Colon (tissue), 2 donors: ENCODE results near the gene NKX2-1.
"Not testable (repeated sequence)": the region's sequence is repeated elsewhere in the genome, so short reads cannot be mapped to it uniquely, and the experiment has no call there.

ENCODE experiments used
- FAIRE-seq: peaks from 2 replicates; lab custom pipeline; 2012; peaks lifted over from hg19 to GRCh38; lab: Jason Lieb, UNC
- donor health status: control.
- donor health status: control.

Gene NKX2-1

DNA sequence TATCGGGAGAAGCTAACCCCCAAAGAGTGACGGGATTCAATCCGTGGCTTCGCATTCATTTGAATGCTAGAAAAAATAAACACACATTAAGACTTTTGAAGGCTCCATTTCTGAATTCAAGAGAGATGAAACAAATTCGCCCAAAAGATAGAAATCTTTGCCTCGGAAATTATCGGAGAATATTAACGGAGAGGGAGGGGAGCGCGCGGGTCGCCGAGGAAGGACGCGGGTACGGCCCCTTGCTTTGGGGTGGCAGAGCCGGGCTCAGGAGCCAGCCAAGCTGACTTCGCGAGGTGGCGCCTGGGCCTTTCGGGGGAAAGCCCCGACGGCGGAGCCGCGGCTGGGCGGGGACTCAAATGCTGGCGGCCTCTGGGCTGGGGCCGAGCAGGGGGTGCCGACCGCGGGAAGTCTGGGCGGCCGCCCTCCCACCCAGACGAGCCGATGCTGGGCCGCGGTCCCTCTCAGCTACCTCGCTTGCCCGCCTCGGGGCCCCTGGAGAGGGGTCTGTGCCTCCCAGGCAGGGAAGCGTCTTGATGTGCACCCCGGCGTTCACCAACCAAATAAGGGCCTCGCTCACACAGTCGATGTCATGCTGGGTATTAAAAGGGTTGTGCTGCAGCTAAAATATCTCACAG lies 14.7 kb downstream of the NKX2-1 start:
- FAIRE-seq, result no peak

DNA sequence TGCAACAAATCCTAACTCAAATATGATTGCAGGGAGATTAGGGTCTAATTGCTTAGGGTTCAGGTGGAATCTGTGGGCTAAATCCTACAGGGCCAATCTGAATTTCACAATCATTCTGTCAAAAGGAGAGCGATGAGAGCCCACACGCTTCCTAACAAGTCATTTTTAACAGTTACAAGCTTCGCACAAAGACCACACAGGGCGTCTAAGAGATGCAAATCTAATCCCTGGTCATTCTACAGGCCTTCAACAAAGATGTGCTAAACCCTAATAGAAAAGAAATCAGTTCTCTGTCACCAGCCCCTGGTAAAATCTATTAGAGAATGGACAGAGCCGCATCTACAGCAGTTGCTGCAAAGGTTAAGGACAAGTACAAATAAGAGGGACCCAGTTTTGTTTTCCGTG lies 15.3 kb downstream of the NKX2-1 start:
- FAIRE-seq, result no peak

DNA sequence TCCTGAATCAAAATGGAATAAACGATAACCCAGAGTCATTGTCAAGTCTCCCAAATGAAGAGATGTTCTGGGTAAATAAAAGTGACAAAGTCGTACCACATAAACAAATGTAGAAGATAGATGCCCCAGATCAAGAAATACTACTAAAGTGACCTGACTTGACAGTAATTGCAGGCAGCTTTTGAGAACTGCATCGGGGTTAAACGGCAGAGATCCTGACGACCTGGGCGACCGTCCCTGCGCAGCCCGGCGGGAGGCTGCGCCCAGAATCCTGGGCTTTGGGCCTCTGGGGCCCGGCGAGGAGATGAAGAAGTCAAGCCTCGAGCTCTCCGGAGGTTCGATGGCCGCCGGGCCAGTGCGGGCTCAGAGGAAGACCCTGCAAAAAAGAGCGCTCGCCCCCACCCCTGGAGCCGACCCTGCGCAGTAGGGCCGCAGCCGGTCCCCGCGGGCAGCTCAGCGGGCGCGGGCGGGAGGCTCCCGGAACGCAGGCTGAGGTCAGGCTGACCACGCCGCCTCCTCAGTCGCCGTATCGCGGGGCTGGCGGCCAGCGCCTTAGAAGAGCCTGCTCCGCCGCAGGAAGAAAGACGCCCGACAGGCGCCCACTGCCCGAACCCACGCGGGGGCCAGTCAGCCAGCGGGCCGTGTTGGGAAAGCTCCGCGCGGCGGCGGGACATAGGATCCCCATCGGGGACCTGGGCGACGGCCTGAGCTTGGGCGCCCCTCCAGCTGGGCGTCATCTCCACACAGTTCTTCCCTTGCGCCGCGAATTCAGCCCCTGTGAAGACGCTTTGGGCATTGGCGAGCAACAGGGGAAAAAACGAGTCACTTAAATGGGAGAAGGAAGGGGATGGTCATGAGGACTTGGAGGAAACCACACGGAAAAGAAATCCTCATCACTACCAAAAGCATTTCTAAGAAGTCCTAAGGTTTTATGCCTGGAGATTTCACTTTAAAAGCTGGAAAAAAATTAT lies 16.0 kb downstream of the NKX2-1 start:
- FAIRE-seq, result no peak

DNA sequence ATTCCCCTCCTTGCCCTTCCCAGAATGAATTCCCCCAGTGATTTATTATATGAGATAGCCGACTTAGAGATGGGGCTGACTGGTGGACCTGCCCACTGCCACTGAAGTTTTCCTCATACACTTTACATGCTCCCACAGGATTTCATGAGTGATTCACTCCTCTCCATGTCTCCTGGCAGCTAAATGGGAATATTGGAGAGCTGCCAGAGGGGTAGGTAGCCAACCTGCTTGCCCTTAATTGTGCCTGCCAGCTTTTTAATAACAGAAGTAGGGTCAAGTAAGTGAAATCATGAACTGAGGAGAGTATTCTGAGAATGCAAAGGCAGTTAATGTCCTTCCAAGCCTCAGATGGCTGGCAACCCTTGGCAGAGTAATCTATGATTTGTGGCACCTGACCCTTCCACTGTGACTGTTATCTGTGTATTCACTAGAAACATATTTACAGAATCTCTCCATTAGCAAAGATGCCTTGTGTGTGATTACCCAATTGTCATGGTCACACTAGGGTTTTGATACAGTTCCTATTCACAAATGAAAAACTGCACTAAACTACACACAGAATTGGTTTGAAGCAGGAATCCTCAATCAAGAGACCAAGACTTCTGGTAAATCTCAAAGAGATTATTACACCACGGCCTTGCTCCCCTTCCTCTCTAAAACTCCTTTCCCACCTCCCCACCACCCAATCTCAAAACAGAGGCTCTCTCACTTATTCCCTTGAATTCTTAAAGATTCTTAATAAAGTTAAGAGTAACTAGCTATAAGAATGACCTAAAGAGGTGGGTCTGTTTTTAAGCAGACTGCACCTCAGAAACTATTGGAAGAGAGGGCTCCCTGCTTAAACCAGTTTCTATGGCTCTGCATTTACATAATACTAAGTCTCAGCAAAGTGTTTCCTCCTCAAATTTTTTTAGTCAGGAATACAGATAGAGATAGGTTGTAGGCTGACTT lies 17.2 kb downstream of the NKX2-1 start:
- FAIRE-seq, result no peak

DNA sequence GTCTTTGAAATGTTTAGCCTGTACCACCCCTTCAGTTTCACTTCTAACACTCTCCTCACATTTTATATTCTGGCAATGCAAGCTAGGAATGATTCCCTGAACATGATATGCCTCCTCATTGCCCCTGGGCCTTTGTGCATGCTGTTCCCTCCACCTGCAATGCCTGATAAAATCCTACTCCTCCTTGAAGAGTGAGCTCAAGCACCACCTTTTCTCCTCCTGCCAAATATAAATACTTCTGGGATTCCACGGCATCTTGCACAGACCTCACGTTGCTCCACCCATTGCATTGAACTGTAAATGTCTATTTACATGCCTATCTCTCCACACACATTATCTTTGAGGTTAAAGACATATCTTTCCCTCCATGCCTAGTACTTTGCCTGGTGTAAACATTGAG lies 21.1 kb downstream of the NKX2-1 start:
- FAIRE-seq, result no peak

DNA sequence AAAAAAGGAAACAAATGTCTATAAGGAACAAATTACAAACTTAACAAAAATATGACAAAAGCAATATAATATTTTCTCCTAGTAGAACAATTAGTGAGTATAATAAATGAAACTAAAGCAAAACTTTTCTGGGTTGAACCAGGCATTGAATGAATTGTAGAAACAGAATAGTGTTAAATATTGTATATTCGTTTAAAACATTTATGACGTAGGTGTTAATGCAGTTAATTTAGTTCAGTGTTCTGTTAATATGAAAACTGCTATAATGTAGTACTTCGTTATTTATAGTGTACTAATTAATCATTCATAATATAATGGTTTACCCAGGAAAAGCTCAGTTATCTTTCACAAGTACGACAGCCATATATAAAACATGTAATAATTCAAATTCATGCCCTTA lies 23.7 kb downstream of the NKX2-1 start:
- no peak for FAIRE-seq

DNA sequence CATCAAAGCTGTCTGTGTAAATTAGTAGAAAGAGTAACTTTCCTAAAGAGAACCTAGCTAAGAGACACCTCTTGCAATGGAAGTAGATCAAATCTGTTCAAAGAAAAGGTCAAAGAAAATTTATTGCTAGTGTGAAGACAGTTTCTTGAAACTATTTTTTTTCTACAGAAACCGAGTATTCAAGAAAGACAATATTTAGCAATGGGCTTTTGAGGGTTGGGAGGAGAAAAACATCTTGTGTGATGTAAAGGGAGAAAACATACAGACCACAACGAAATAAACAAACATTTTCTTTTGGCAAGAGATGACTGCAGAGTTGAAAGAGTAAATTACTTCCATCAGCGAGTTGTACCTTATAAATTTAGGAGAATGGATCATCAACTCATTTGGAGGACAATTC lies 24.4 kb downstream of the NKX2-1 start:
- no peak for FAIRE-seq

DNA sequence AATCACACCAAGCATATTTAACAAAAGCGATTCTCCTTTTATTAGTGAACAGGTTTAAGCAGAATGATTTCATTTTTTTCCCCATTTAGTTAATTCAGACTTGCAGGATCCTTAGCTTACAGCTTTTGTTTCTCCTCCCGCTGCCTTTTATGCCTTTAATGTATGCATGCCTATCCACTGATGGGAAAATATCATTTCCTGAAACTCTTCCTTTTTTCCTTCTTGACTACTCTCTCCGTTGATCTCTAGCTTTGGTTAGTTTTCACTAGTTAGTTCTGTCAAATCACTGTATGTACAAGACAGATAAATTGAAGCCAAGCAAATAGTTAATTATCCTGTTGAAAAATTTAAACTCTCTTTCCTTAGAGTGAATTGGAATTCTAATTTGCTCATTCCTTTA lies 26.3 kb downstream of the NKX2-1 start:
- FAIRE-seq, result no peak

DNA sequence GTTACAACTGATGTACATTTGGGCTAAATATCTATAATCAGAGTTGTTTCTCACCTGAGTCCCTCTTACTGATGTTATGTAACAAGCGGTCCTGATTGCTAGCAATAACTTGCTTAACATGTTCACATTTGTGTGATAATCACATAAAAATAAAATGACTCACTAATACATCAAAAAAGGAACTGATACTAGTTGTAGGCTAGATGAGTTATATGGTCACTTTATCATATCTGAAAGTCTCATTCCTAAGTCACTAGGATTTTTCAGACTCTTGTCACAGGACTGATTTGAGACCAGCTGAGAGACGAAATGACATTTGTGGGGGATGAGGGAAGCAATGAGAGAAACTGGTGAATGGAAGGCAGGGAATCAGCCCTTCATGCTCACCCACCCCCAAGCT lies 34.3 kb downstream of the NKX2-1 start:
- no peak for FAIRE-seq

DNA sequence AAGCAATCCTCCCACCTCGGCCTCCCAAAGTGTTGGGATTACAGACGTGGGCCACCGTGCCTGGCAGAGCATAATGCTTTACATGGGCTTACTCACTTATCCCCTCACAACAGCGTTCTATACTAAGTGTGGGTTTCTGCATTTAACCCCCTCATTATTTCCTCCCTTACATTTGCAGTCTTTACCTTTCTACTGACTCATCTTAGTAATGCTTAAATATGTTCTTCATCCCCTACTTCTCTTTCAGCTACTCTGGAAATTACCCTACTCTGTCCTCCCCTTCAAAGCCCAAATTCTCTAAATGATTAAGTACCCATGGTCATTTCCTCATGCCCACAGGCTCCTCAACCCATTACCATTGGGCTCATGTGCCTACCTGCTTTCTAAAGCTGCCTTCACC lies 40.7 kb downstream of the NKX2-1 start:
- FAIRE-seq, result no peak

DNA sequence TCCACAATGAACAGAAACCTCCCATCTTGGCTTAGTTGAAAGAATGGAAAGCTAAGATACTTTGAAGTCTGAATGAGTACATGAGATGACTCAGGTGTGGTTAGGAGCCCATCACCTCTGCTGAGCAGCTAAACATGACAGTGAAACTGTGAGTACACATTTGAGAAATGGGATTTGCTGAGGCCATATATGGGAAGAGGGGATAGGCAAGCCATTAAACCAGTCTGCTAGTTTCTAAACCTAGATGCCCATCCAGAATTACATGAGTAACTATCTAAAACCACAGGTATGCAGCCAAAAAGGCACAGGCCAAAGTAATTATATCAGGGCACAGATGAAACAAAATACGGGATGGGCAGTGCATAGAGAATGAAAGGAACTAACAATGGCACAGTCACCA lies 41.2 kb downstream of the NKX2-1 start:
- FAIRE-seq, result no peak

DNA sequence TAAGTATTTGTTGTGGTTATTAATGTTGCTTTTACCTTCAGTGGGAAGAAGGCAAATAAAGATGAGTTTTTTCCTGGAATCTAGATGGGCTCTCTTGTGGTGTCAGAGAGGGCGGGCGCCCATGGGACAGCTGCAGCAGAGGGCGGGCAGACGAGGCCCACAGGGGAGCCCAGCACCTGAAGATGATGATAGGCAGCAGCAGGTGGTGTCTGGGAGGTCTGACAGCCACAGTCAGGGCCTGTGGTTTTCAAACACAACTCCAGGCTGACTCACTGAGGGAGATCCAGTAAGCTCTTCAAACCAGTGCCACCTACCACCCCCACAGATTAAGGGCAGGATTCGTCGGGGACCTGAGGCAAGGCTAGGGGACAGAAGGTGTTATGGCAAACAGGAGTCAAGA lies 42.8 kb downstream of the NKX2-1 start:
- FAIRE-seq, result no peak

DNA sequence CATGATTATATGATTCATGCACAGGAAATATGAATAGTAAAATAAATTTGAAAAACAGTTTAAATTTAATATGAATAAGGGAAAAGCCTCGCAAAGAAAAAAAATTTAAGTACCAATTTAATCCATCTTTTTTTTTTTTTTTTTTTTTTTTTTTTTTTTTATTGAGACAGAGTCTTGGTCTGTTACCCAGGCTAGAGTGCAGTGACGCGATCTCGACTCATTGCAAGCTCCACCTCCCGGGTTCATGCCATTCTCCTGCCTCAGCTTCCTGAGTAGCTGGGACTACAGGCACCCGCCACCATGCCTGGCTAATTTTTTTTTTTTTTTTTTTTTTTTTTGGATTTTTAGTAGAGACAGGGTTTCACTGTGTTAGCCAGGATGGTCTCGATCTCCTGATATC lies 44.0 kb downstream of the NKX2-1 start:
- FAIRE-seq, result not testable (repeated sequence)

DNA sequence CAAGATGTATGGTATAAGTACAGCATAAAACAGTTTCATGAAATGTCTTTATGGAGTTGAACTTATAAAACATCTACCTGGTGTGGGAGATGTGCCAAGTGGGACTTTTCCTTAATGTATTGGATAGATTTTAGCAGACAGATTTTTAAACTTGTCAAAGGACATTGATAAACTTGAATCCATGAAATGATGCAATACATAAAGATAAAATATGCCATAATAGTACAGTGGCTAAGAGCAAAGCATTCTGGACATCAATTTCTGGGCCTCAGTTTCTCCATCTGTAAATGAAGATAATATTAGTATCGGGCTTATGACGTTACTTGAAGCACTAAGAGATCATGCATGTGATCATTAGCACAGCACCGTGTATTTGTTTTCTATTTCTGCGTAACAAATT lies 45.4 kb downstream of the NKX2-1 start:
- no peak for FAIRE-seq

DNA sequence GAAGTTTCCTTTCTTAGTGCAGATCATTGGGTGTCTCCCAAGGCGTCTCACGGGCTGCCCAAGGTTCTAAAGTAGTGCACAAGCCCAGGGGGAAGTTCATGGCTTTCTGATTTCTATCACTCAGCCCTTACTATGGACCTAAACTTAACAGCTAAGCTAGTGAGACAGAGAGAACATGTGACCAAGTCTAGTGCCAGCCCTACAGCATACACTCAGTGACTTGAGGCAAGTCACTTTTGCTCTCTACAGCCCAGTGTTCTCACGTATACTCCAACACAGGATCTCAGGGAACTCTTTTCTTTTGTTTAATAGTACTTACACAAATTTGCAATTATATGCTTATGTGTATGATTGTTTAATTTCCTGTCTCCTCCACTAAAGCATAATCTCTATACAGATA lies 48.6 kb downstream of the NKX2-1 start:
- FAIRE-seq, result no peak

DNA sequence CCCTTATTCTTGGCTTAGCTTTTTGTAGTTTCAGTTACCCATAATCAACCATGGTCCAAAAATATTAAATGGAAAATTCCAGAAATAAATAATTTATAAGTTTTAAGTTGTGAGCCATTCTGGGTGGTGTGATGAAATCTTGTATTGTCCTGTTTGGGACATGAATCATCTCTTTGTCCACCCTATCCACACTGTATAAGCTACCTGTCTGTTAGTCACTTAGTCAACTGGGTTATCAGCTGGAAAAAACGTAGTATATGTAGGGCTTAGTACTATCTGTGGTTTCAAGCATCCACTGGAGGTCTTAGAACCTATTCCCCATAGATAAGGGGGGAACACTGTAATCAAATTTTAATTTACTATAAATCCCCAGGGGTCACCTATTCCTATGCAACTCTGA lies 52.7 kb downstream of the NKX2-1 start:
- FAIRE-seq, result no peak
